ENCODE data around the gene COX6A1. TPM values are rescaled to one million over a fixed set of nuclear protein-coding genes. Genes with fewer than 3 reads are reported as not detected.

Gene COX6A1
- total and polyA plus RNA-seq, 4 donors: 338 to 910 (median 536) TPM

DNA sequence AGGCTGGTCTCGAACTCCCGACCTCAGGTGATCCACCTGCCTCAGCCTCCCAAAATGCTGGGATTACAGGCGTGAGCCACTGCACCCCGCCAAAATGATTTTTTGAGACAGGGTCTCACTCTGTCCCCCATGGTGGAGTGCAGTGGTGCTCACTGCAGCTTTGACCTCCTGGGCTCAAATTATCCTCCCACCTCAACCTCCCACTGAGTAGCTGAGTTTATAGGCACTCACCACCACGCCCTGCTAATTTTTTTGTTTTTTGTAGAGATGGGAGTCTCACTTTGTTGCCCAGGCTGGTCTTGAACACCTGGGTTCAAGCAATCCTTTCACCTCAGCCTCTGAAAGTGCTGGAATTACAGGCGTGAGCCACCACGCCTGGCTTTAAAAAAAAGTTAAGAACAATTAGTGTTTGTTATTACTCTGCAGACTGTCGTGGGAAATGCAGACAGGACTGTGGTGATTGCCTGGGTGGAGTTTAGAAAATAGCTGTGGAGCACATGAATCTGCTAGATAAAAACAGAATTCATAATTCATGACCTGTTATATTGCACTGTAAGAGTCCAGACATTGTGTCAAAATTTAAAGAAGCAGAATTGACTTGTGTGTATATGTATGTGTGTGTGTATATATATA lies 9.2 kb upstream of the COX6A1 start:
- 60% methylated on average over 8 of the region's 8 CpGs for WGBS
- Histone ChIP-seq H3K9me3 (ENCODE audit: control insufficient read depth in 4 of 4, low read length in 3 of 4) (no peaks in the 10 kb centered on the region), H3K4me3 (ENCODE audit: low read depth in 1 of 3, low read length in 3 of 3) (no peak overlapping the region), H3K27me3 (ENCODE audit: control insufficient read depth in 4 of 4, insufficient read depth in 4 of 4, low read length in 3 of 4) (no peaks in the 10 kb centered on the region), H3K27ac (ENCODE audit: low read depth in 1 of 2, low read length in 2 of 2) (no peak overlapping the region), H3K9ac (ENCODE audit: low read depth in 1 of 2, low read length in 2 of 2) (no peak overlapping the region), H3K36me3 (ENCODE audit: control insufficient read depth in 4 of 4, insufficient read depth in 3 of 4, low read depth in 1 of 4, low read length in 3 of 4) (no peaks in the 10 kb centered on the region), H3K4me1 (ENCODE audit: control insufficient read depth in 4 of 4, insufficient read depth in 4 of 4, low read length in 3 of 4) (no peaks in the 10 kb centered on the region)
- no peak for DNase-seq (ENCODE audit: low spot score)
- TF ChIP-seq RXRA (IDR thresholded peaks at IDR 0.05) (no peak), NR2F2 (IDR thresholded peaks at IDR 0.05) (no peak), MAX (IDR thresholded peaks at IDR 0.05) (no peak), GABPA (IDR thresholded peaks at IDR 0.05 in 1 of 2, conservative IDR thresholded peaks at IDR 0.05 in 1 of 2) (no peak), SP1 (IDR thresholded peaks at IDR 0.05) (no peak), EGR1 (IDR thresholded peaks at IDR 0.05; ENCODE audit: low read depth in 2 of 2) (no peak), JUND (IDR thresholded peaks at IDR 0.05) (no peak), TAF1 (conservative IDR thresholded peaks at IDR 0.05) (no peak), FOXA2 (IDR thresholded peaks at IDR 0.05) (no peak), YY1 (IDR thresholded peaks at IDR 0.05) (no peak), ATF3 (IDR thresholded peaks at IDR 0.05) (no peak), HNF4G (IDR thresholded peaks at IDR 0.05) (no peak), RAD21 (IDR thresholded peaks at IDR 0.05) (no peak), HNF4A (conservative IDR thresholded peaks at IDR 0.05) (no peak)
- TF ChIP-seq, protein P1, sequence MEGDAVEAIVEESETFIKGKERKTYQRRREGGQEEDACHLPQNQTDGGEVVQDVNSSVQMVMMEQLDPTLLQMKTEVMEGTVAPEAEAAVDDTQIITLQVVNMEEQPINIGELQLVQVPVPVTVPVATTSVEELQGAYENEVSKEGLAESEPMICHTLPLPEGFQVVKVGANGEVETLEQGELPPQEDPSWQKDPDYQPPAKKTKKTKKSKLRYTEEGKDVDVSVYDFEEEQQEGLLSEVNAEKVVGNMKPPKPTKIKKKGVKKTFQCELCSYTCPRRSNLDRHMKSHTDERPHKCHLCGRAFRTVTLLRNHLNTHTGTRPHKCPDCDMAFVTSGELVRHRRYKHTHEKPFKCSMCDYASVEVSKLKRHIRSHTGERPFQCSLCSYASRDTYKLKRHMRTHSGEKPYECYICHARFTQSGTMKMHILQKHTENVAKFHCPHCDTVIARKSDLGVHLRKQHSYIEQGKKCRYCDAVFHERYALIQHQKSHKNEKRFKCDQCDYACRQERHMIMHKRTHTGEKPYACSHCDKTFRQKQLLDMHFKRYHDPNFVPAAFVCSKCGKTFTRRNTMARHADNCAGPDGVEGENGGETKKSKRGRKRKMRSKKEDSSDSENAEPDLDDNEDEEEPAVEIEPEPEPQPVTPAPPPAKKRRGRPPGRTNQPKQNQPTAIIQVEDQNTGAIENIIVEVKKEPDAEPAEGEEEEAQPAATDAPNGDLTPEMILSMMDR (IDR thresholded peaks at IDR 0.05; ENCODE audit: low read depth, low read length, missing input control): no peak
- TF ChIP-seq, protein P2, sequence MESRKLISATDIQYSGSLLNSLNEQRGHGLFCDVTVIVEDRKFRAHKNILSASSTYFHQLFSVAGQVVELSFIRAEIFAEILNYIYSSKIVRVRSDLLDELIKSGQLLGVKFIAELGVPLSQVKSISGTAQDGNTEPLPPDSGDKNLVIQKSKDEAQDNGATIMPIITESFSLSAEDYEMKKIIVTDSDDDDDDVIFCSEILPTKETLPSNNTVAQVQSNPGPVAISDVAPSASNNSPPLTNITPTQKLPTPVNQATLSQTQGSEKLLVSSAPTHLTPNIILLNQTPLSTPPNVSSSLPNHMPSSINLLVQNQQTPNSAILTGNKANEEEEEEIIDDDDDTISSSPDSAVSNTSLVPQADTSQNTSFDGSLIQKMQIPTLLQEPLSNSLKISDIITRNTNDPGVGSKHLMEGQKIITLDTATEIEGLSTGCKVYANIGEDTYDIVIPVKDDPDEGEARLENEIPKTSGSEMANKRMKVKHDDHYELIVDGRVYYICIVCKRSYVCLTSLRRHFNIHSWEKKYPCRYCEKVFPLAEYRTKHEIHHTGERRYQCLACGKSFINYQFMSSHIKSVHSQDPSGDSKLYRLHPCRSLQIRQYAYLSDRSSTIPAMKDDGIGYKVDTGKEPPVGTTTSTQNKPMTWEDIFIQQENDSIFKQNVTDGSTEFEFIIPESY (IDR thresholded peaks at IDR 0.05): no peak

DNA sequence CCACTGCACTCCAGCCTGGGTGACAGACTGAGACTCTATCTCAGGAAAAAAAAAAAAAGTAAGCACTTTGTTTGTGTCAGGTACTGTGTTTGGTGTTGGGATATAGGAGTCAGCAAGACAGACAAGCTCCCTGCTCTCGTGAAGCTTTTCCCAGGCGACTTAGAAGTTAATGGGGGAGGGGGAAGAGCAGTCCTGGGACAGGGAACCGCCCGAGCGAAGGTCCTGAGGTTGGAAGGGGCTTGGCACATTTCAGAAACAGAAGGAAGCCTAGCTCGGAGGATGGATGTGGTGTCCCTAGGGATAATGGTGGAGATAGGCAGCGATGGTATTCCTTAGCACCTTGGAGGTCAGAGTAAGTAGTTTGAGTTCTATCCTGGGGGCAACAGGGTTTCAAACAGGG lies 8.5 kb upstream of the COX6A1 start:
- no peaks in the 10 kb centered on the region for H3K36me3 ChIP-seq (ENCODE audit: control insufficient read depth in 4 of 4, insufficient read depth in 3 of 4, low read depth in 1 of 4, low read length in 3 of 4)
- DNase-seq (ENCODE audit: low spot score): no peak
- no peak overlapping the region for H3K4me3 ChIP-seq (ENCODE audit: low read depth in 1 of 3, low read length in 3 of 3)
- H3K27ac ChIP-seq (ENCODE audit: low read depth in 1 of 2, low read length in 2 of 2): no peak overlapping the region
- H3K27me3 ChIP-seq (ENCODE audit: control insufficient read depth in 4 of 4, insufficient read depth in 4 of 4, low read length in 3 of 4): no peaks in the 10 kb centered on the region
- no peak overlapping the region for H3K9ac ChIP-seq (ENCODE audit: low read depth in 1 of 2, low read length in 2 of 2)
- H3K4me1 ChIP-seq (ENCODE audit: control insufficient read depth in 4 of 4, insufficient read depth in 4 of 4, low read length in 3 of 4): no peaks in the 10 kb centered on the region
- H3K9me3 ChIP-seq (ENCODE audit: control insufficient read depth in 4 of 4, low read length in 3 of 4): no peaks in the 10 kb centered on the region
- 72% methylated on average over 7 of the region's 7 CpGs for WGBS
- no peak for TF ChIP-seq JUND (IDR thresholded peaks at IDR 0.05)
- no peak for TF ChIP-seq HNF4G (IDR thresholded peaks at IDR 0.05)
- TF ChIP-seq FOXA2 (IDR thresholded peaks at IDR 0.05): no peak
- no peak for TF ChIP-seq MAX (IDR thresholded peaks at IDR 0.05)
- TF ChIP-seq HNF4A (conservative IDR thresholded peaks at IDR 0.05): no peak
- no peak for TF ChIP-seq FOXA1 (IDR thresholded peaks at IDR 0.05)
- TF ChIP-seq RAD21 (IDR thresholded peaks at IDR 0.05): no peak
- TF ChIP-seq, protein P3, sequence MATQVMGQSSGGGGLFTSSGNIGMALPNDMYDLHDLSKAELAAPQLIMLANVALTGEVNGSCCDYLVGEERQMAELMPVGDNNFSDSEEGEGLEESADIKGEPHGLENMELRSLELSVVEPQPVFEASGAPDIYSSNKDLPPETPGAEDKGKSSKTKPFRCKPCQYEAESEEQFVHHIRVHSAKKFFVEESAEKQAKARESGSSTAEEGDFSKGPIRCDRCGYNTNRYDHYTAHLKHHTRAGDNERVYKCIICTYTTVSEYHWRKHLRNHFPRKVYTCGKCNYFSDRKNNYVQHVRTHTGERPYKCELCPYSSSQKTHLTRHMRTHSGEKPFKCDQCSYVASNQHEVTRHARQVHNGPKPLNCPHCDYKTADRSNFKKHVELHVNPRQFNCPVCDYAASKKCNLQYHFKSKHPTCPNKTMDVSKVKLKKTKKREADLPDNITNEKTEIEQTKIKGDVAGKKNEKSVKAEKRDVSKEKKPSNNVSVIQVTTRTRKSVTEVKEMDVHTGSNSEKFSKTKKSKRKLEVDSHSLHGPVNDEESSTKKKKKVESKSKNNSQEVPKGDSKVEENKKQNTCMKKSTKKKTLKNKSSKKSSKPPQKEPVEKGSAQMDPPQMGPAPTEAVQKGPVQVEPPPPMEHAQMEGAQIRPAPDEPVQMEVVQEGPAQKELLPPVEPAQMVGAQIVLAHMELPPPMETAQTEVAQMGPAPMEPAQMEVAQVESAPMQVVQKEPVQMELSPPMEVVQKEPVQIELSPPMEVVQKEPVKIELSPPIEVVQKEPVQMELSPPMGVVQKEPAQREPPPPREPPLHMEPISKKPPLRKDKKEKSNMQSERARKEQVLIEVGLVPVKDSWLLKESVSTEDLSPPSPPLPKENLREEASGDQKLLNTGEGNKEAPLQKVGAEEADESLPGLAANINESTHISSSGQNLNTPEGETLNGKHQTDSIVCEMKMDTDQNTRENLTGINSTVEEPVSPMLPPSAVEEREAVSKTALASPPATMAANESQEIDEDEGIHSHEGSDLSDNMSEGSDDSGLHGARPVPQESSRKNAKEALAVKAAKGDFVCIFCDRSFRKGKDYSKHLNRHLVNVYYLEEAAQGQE (IDR thresholded peaks at IDR 0.05): no peak
- TF ChIP-seq, protein P2 (IDR thresholded peaks at IDR 0.05): no peak
- TF ChIP-seq ATF3 (IDR thresholded peaks at IDR 0.05): no peak
- TF ChIP-seq GABPA (IDR thresholded peaks at IDR 0.05 in 1 of 2, conservative IDR thresholded peaks at IDR 0.05 in 1 of 2): no peak
- TF ChIP-seq YY1 (IDR thresholded peaks at IDR 0.05): no peak
- TF ChIP-seq EGR1 (IDR thresholded peaks at IDR 0.05; ENCODE audit: low read depth in 2 of 2): no peak

Data from liver (tissue), 9 donors.